Sigmoid colon (tissue), 7 donors: ENCODE results near the gene C20orf173. TPM values are rescaled to one million over a fixed set of nuclear protein-coding genes. Genes with fewer than 3 reads are reported as not detected.

Experiments used
- DNase-seq: peaks from one replicate; pipeline ENCODE4 v3.0.0-alpha.2; 2019
- H3K27ac ChIP-seq, 4 donors: fragments of 200-600 bp; sonication (generic); one replicate each; pipeline ENCODE4 v1.5.1; 2016 to 2019; ENCODE audit warnings: mild to moderate bottlenecking in 1 of 4
- H3K27me3 ChIP-seq, 3 donors: fragments of 200-600 bp; sonication (generic); one replicate each; pipeline ENCODE4 v1.5.1; 2019; ENCODE audit warnings: mild to moderate bottlenecking in 1 of 3
- H3K36me3 ChIP-seq, 4 donors: fragments of 200-600 bp; sonication (generic); one replicate each; pipeline ENCODE4 v1.5.1; 2016 to 2019
- H3K4me1 ChIP-seq, 4 donors: fragments of 200-600 bp; sonication (generic); one replicate each; pipeline ENCODE4 v1.5.1; 2017 to 2019
- H3K4me3 ChIP-seq, 4 donors: fragments of 200-600 bp; sonication (generic); one replicate each; pipeline ENCODE4 v1.5.1; 2017 to 2019; ENCODE audit warnings: mild to moderate bottlenecking in 2 of 4, moderate library complexity in 1 of 4
- H3K9me3 ChIP-seq, 4 donors: fragments of 200-600 bp in 3 of 4; sonication (generic) in 3 of 4; one replicate each; pipeline versions ENCODE4 v1.5.1 to v1.6.1; 2013 to 2019
- CTCF ChIP-seq, 4 experiments: fragments of 450-650 bp in 3 of 4; fragments of 200-600 bp in 1 of 4; IDR thresholded peaks; one replicate each; pipeline ENCODE4 v1.5.1; 2016 to 2019; ENCODE audit warnings: antibody characterized with exemption in 4 of 4, mild to moderate bottlenecking in 3 of 4, moderate library complexity in 2 of 4
- EP300 ChIP-seq, 4 donors: sonication (generic); formaldehyde crosslinking; IDR thresholded peaks; one replicate each; pipeline ENCODE4 v1.6.1; 2017; ENCODE audit warnings: antibody characterized with exemption in 4 of 4
- POLR2A ChIP-seq, 2 donors: fragments of 450-650 bp; IDR thresholded peaks; one replicate each; pipeline ENCODE4 v1.6.1; 2016; ENCODE audit warnings: antibody characterized with exemption in 2 of 2, mild to moderate bottlenecking in 2 of 2, moderate library complexity in 2 of 2
- POLR2AphosphoS5 ChIP-seq, 4 donors: sonication (generic); formaldehyde crosslinking; IDR thresholded peaks; one replicate each; pipeline ENCODE4 v1.6.1; 2017; ENCODE audit warnings: antibody characterized with exemption in 4 of 4
- WGBS, 2 donors: extraction: QIAGEN DNeasy Blood & Tissue Kit; methylation state at CpG; one replicate each; pipeline ENCODE4 v1.1.7; 2013; 5-methylcytosine and 5-hydroxymethylcytosine counted together
- intact Hi-C: fragments of 100-400 bp; cut with DNase I; formaldehyde crosslinking; loops from one replicate; pipeline ENCODE4 v1.15.1; 2023
- polyA plus RNA-seq, 3 donors: library from polyadenylated mRNA; stranded (reverse); fragments of 200-250 nt; gene quantifications; one replicate each; pipeline ENCODE4 v1.2.3, GENCODE V29; 2013
- total RNA-seq, 4 donors: library from RNA; depleted of rRNA; stranded (reverse); fragments of >200 nt; gene quantifications; one replicate each; pipeline ENCODE4 v1.1.0, GENCODE V29; 2016
- donor health status: healthy with polysubstance abuse.
- donor health status: Bipolar disorder and iron deficiency.
- donor health status: healthy.

Gene C20orf173
- total and polyA plus RNA-seq, 7 donors: not detected

GRCh38 chr20:35478804-35479472, 50.5 kb downstream of the C20orf173 start:
- Histone ChIP-seq H3K27me3 (no peaks in the 10 kb centered on the region), H3K27ac (no peak overlapping the region), H3K4me3 (no peak overlapping the region), H3K36me3 (peaks cover 9 to 85% (median 35%) of the 10 kb centered on the region in 4 donors), H3K4me1 (no peaks in the 10 kb centered on the region), H3K9me3 (no peaks in the 10 kb centered on the region)
- intact Hi-C loops: no loop called here
- WGBS, 2 donors: 88% methylated on average over 16 of the region's 16 CpGs
- TF ChIP-seq CTCF (IDR thresholded peaks at IDR 0.05) (no peak), EP300 (IDR thresholded peaks at IDR 0.05) (no peak), POLR2A (IDR thresholded peaks at IDR 0.05) (no peak), POLR2AphosphoS5 (IDR thresholded peaks at IDR 0.05) (no peak)
- no peak for DNase-seq

Other genes with a start within 250 kb of the C20orf173 start
- 10 to 100 TPM; 61.9 to 71.3 (median 66.1) TPM for gene EIF6, start 244.9 kb downstream of the C20orf173 start, total RNA-seq
- gene EIF6, start 244.9 kb downstream of the C20orf173 start, polyA plus RNA-seq: 100 to 1,000 TPM; 202 to 289 (median 228) TPM
- gene FAM83C, start 237.2 kb downstream of the C20orf173 start, total RNA-seq: not detected
- gene FAM83C, start 237.2 kb downstream of the C20orf173 start, polyA plus RNA-seq: under 1 TPM in 2 of 3 donors, not detected in 1; under 0.01 to 0.03 TPM
- gene UQCC1, start 117.7 kb downstream of the C20orf173 start, total RNA-seq: 10 to 100 TPM; 28.9 to 56.0 (median 37.5) TPM
- gene UQCC1, start 117.7 kb downstream of the C20orf173 start, polyA plus RNA-seq: 10 to 100 TPM; 15.6 to 41.2 (median 33.3) TPM
- 1 to 10 TPM in 3 of 4 donors, under 1 TPM in 1; 0.82 to 2.8 (median 1.3) TPM for gene GDF5, start 91.4 kb downstream of the C20orf173 start, total RNA-seq
- under 1 TPM in 1 of 3 donors, not detected in 2; 0.74 TPM for gene GDF5, start 91.4 kb downstream of the C20orf173 start, polyA plus RNA-seq
- 10 to 100 TPM; 12.8 to 35.2 (median 16.5) TPM for gene CEP250, start 74.1 kb downstream of the C20orf173 start, total RNA-seq
- 10 to 100 TPM in 1 of 3 donors, 1 to 10 TPM in 2; 6.6 to 20.7 (median 9.7) TPM for gene CEP250, start 74.1 kb downstream of the C20orf173 start, polyA plus RNA-seq
- 100 to 1,000 TPM; 141 to 230 (median 195) TPM for gene ERGIC3, start 12.4 kb upstream of the C20orf173 start, total RNA-seq
- 100 to 1,000 TPM; 113 to 200 (median 184) TPM for gene ERGIC3, start 12.4 kb upstream of the C20orf173 start, polyA plus RNA-seq
- gene SPAG4, start 86.2 kb upstream of the C20orf173 start, total RNA-seq: 10 to 100 TPM in 1 of 4 donors, 1 to 10 TPM in 3; 3.3 to 10.5 (median 4.6) TPM
- 1 to 10 TPM in 2 of 3 donors, not detected in 1; 4.1 to 4.2 TPM for gene SPAG4, start 86.2 kb upstream of the C20orf173 start, polyA plus RNA-seq
- gene CPNE1, start 135.2 kb upstream of the C20orf173 start, total RNA-seq: 100 to 1,000 TPM in 2 of 4 donors, 10 to 100 TPM in 2; 56.5 to 156 (median 90.1) TPM
- gene CPNE1, start 135.2 kb upstream of the C20orf173 start, polyA plus RNA-seq: 100 to 1,000 TPM in 1 of 3 donors, 10 to 100 TPM in 2; 71.5 to 118 (median 76.8) TPM
- 10 to 100 TPM; 24.6 to 26.4 (median 25.7) TPM for gene RBM12, start 135.2 kb upstream of the C20orf173 start, total RNA-seq
- gene RBM12, start 135.2 kb upstream of the C20orf173 start, polyA plus RNA-seq: 10 to 100 TPM; 10.2 to 23.1 (median 12.0) TPM
- gene NFS1, start 169.7 kb upstream of the C20orf173 start, total RNA-seq: 10 to 100 TPM; 25.2 to 39.2 (median 32.3) TPM
- 10 to 100 TPM; 19.0 to 29.8 (median 19.2) TPM for gene NFS1, start 169.7 kb upstream of the C20orf173 start, polyA plus RNA-seq
- gene ROMO1, start 169.8 kb upstream of the C20orf173 start, total RNA-seq: 100 to 1,000 TPM; 206 to 512 (median 398) TPM
- 100 to 1,000 TPM; 332 to 621 (median 592) TPM for gene ROMO1, start 169.8 kb upstream of the C20orf173 start, polyA plus RNA-seq
- gene RBM39, start 212.6 kb upstream of the C20orf173 start, total RNA-seq: 100 to 1,000 TPM; 281 to 408 (median 296) TPM
- 100 to 1,000 TPM in 1 of 3 donors, 10 to 100 TPM in 2; 68.2 to 166 (median 94.9) TPM for gene RBM39, start 212.6 kb upstream of the C20orf173 start, polyA plus RNA-seq
- 10 to 100 TPM; 41.0 to 49.7 (median 45.5) TPM for gene PHF20, start 242.4 kb upstream of the C20orf173 start, total RNA-seq
- gene PHF20, start 242.4 kb upstream of the C20orf173 start, polyA plus RNA-seq: 10 to 100 TPM; 10.8 to 25.6 (median 17.6) TPM